K562 (cell line): ENCODE measurements around the gene CGB8. TPM values are rescaled to one million over a fixed set of nuclear protein-coding genes. Genes with fewer than 3 reads are reported as not detected.

ENCODE experiments used
- ADNP ChIP-seq: fragments of 200-800 bp; sonication (Bioruptor generic); IDR thresholded peaks from 2 replicates; pipeline ENCODE4 v1.6.1; 2016; ENCODE audit warnings: missing genetic modification characterization, missing compliant biosample characterization
- BHLHE40 ChIP-seq: IDR thresholded peaks from 2 replicates; pipeline ENCODE4 v1.6.1; 2011; ENCODE audit warnings: low read length, improper control_type of control experiment
- BRCA1 ChIP-seq, 2 experiments: fragments of 450-650 bp in 1 of 2; sonication (generic) in 1 of 2; formaldehyde crosslinking in 1 of 2; IDR thresholded peaks; 2 replicates each; pipeline versions ENCODE4 v1.5.0 to v1.6.1; 2017 to 2020; ENCODE audit warnings: mild to moderate bottlenecking in 1 of 2, missing genetic modification reagents in 1 of 2
- CBFA2T3 ChIP-seq: fragments of 450-650 bp; IDR thresholded peaks from 2 replicates; pipeline ENCODE4 v1.6.1; 2017
- CEBPG ChIP-seq, 3 experiments: fragments of 200-800 bp in 1 of 3; sonication (Bioruptor generic) in 1 of 3; sonication (generic) in 1 of 3; formaldehyde crosslinking in 1 of 3; IDR thresholded peaks in 2 of 3; conservative IDR thresholded peaks in 1 of 3; 2 replicates each; pipeline versions ENCODE4 v1.6.1 to v1.8.0; 2016 to 2022; ENCODE audit warnings: missing compliant biosample characterization in 2 of 3, missing genetic modification characterization in 2 of 3, mild to moderate bottlenecking in 1 of 3, missing genetic modification reagents in 1 of 3
- CREBBP ChIP-seq: IDR thresholded peaks from one replicate; pipeline ENCODE4 v1.6.1; 2012; ENCODE audit warnings: low read depth, mild to moderate bottlenecking, control low read depth, inconsistent platforms, low read length
- FIP1L1 ChIP-seq: fragments of 200-400 bp; formaldehyde crosslinking; IDR thresholded peaks from 2 replicates; pipeline ENCODE4 v1.6.1; 2018; ENCODE audit warnings: mild to moderate bottlenecking, low read depth, low read length; ENCODE audit not compliant: poor library complexity, severe bottlenecking
- FOXK1 ChIP-seq: sonication (generic); formaldehyde crosslinking; IDR thresholded peaks from 2 replicates; pipeline ENCODE4 v1.8.0; 2022; ENCODE audit warnings: missing genetic modification reagents, mild to moderate bottlenecking, borderline replicate concordance
- HLTF ChIP-seq: fragments of 450-650 bp; IDR thresholded peaks from 2 replicates; pipeline ENCODE4 v1.6.1; 2016
- HNRNPUL1 ChIP-seq: fragments of 200-400 bp; formaldehyde crosslinking; IDR thresholded peaks from 2 replicates; pipeline ENCODE4 v1.6.1; 2017; ENCODE audit warnings: low read length
- LEF1 ChIP-seq: fragments of 450-650 bp; IDR thresholded peaks from 2 replicates; pipeline ENCODE4 v1.6.1; 2016; ENCODE audit warnings: mild to moderate bottlenecking
- MAZ ChIP-seq, 2 experiments: fragments of 450-650 bp in 1 of 2; sonication (generic) in 1 of 2; formaldehyde crosslinking; IDR thresholded peaks in 1 of 2; conservative IDR thresholded peaks in 1 of 2; 2 replicates each; pipeline versions ENCODE4 v1.4.0 to v1.5.0; 2020; ENCODE audit warnings: mild to moderate bottlenecking in 1 of 2, missing genetic modification reagents in 1 of 2
- PHB2 ChIP-seq: fragments of 450-650 bp; IDR thresholded peaks from 2 replicates; pipeline ENCODE4 v1.6.1; 2017; ENCODE audit warnings: low read depth
- POLR3A ChIP-seq: IDR thresholded peaks from 2 replicates; pipeline ENCODE4 v1.6.1; 2011; ENCODE audit warnings: borderline replicate concordance, mild to moderate bottlenecking, moderate library complexity; ENCODE audit not compliant: insufficient read length, insufficient read depth; ENCODE audit errors: extremely low read depth
- PYGO2 ChIP-seq: fragments of 450-650 bp; IDR thresholded peaks from 2 replicates; pipeline ENCODE4 v1.6.1; 2016; ENCODE audit warnings: mild to moderate bottlenecking, missing genetic modification characterization, moderate library complexity, missing compliant biosample characterization
- SLC30A9 ChIP-seq: fragments of 250-450 bp; sonication (Bioruptor Pico); IDR thresholded peaks from 2 replicates; pipeline ENCODE4 v1.8.0; 2022; ENCODE audit warnings: mild to moderate bottlenecking, moderate library complexity
- USF1 ChIP-seq: sonication (generic); formaldehyde crosslinking; IDR thresholded peaks from 2 replicates; pipeline ENCODE4 v1.9.0; 2022; ENCODE audit warnings: mild to moderate bottlenecking, missing genetic modification reagents
- ZKSCAN8 ChIP-seq: fragments of 200-800 bp; sonication (Bioruptor generic); IDR thresholded peaks from 2 replicates; pipeline ENCODE4 v1.6.1; 2016; ENCODE audit warnings: missing genetic modification characterization, missing compliant biosample characterization
- ZNF282 ChIP-seq: sonication (generic); formaldehyde crosslinking; IDR thresholded peaks from 2 replicates; pipeline ENCODE4 v1.8.1; 2023; ENCODE audit warnings: missing genetic modification reagents
- ZNF311 ChIP-seq: fragments of 250-450 bp; sonication (Bioruptor Pico); IDR thresholded peaks from 2 replicates; pipeline ENCODE4 v1.4.0; 2020; ENCODE audit warnings: mild to moderate bottlenecking, moderate library complexity
- ZNF407 ChIP-seq: fragments of 450-650 bp; IDR thresholded peaks from 2 replicates; pipeline ENCODE4 v1.6.1; 2016; ENCODE audit warnings: low read depth
- polyA plus RNA-seq, 8 experiments: library from polyadenylated mRNA; depleted of rRNA in 4 of 8; stranded (reverse) in 5 of 8; unstranded in 3 of 8; fragments of >200 nt; fragmentation: Nextera tagmentation in 2 of 8; fragmentation: Illumina TruSeq in 1 of 8; extraction: Ambion mirVana in 2 of 8; extraction: Trizol in 1 of 8; gene quantifications; 2 replicates each; pipeline versions ENCODE4 v1.2.1 to v1.2.3, GENCODE V29; 2011 to 2014; ENCODE audit warnings: inconsistent platforms in 1 of 8, missing spikeins in 1 of 8
- total RNA-seq, 7 experiments: library from RNA; depleted of rRNA in 6 of 7; stranded (reverse); fragments of >200 nt in 6 of 7; fragmentation: Illumina TruSeq in 2 of 7; extraction: Trizol in 2 of 7; gene quantifications; 2 replicates each; pipeline versions ENCODE4 v1.2.1 to v1.2.3, GENCODE V29; 2011 to 2021; ENCODE audit warnings: low replicate concordance in 1 of 7

The CGB8 gene
- total and polyA plus RNA-seq, 9 of the 15 experiments (the other 6 are each of a cell fraction or from before 2014, with no cell fraction given) = not detected

- TF ChIP-seq ZNF407 (no peak), CREBBP (no peak), PHB2 (no peak), POLR3A (no peak), ZNF311 (CRISPR knock-in tag) (no peak), ZKSCAN8 (no peak), LEF1 (no peak), FIP1L1 (peak; percentile 61), BHLHE40 (no peak), ADNP (tag) (no peak), CEBPG (CRISPR knock-in tag; IDR thresholded peaks at IDR 0.05) (no peak), CEBPG (tag; conservative IDR thresholded peaks at IDR 0.05 in 1 of 2, IDR thresholded peaks at IDR 0.05 in 1 of 2) (no peak), HNRNPUL1 (no peak), ZNF282 (CRISPR knock-in tag) (no peak), HLTF (no peak), MAZ (CRISPR knock-in tag; conservative IDR thresholded peaks at IDR 0.05 in 1 of 2, IDR thresholded peaks at IDR 0.05 in 1 of 2) (peak; percentile 50 to 57; a peak in 1 of 4 replicates), USF1 (CRISPR knock-in tag) (no peak), BRCA1 (IDR thresholded peaks at IDR 0.05) (no peak), BRCA1 (CRISPR knock-in tag; IDR thresholded peaks at IDR 0.05) (no peak), FOXK1 (CRISPR knock-in tag) (no peak), PYGO2 (tag) (no peak), SLC30A9 (CRISPR knock-in tag) (no peak), CBFA2T3 (no peak)
These were observed 31.1 kb downstream of the CGB8 start (continued) for GRCh38 chr19:49017666-49018351.
